Panc1 (cell line): Measurements from ENCODE around the gene EIF2B2. TPM values are rescaled to one million over a fixed set of nuclear protein-coding genes. Genes with fewer than 3 reads are reported as not detected.

Experiments used
- ATAC-seq: fragments of 200-7000 bp; cut with Tn5 transposase; 2 replicates; pipeline ENCODE4 v1.9.1; 2020; ENCODE audit warnings: mild to moderate bottlenecking, moderate library complexity
- BruUV-seq: library from RNA; stranded (reverse); fragments of 400-500 nt; replicated peaks from 2 replicates; lab custom pipeline; 2021; lab: Mats Ljungman, UMichigan
- CTCF ChIA-PET: fragments of 300-600 bp; sonication (Branson Sonifier 250); formaldehyde crosslinking; loops from one replicate; lab custom pipeline; 2022; ENCODE audit warnings: antibody characterized with exemption; lab: Charles Lee
- POLR2A ChIA-PET: fragments of 300-600 bp; sonication (Branson Sonifier 250); formaldehyde crosslinking; loops from one replicate; lab custom pipeline; 2022; ENCODE audit warnings: antibody characterized with exemption; lab: Charles Lee
- DNase-seq: peaks from one replicate; pipeline ENCODE4 v3.0.0-alpha.2; 2010; ENCODE audit warnings: low read depth, low spot score
- H3K27ac ChIP-seq: 2 replicates; pipeline ENCODE4 v1.5.1; 2011; ENCODE audit warnings: mild to moderate bottlenecking, low read length, inconsistent platforms
- H3K27me3 ChIP-seq: fragments of 200-500 bp; sonication (Bioruptor generic); 2 replicates; pipeline ENCODE4 v1.6.0; 2014; ENCODE audit warnings: low read length, inconsistent platforms; ENCODE audit not compliant: control insufficient read depth, insufficient read depth
- H3K36me3 ChIP-seq: fragments of 200-500 bp; sonication (Bioruptor generic); 2 replicates; pipeline ENCODE4 v1.5.1; 2014; ENCODE audit warnings: inconsistent platforms, mild to moderate bottlenecking, low read length, moderate library complexity; ENCODE audit not compliant: control insufficient read depth, insufficient read depth
- H3K4me1 ChIP-seq: 2 replicates; pipeline ENCODE4 v1.5.1; 2011; ENCODE audit warnings: inconsistent platforms, mild to moderate bottlenecking, low read length, moderate library complexity; ENCODE audit not compliant: control insufficient read depth, insufficient read depth
- H3K4me3 ChIP-seq, 2 experiments: 2 replicates each; pipeline ENCODE4 v1.5.1; 2011 to 2012; ENCODE audit warnings: low read depth in 2 of 2, low read length in 2 of 2, mild to moderate bottlenecking in 2 of 2, inconsistent platforms in 1 of 2, moderate library complexity in 1 of 2
- H3K9me3 ChIP-seq: fragments of 200-500 bp; sonication (Bioruptor generic); 2 replicates; pipeline ENCODE4 v1.5.1; 2014; ENCODE audit warnings: low read depth, mild to moderate bottlenecking, inconsistent platforms, low read length, moderate library complexity; ENCODE audit not compliant: control insufficient read depth, insufficient read depth
- POLR2AphosphoS5 ChIP-seq: IDR thresholded peaks from 2 replicates; pipeline ENCODE4 v1.6.1; 2012; ENCODE audit warnings: mild to moderate bottlenecking, low read depth, low read length, moderate library complexity
- SIN3A ChIP-seq: IDR thresholded peaks from 2 replicates; pipeline ENCODE4 v1.6.1; 2012; ENCODE audit warnings: low read depth, mild to moderate bottlenecking, low read length, moderate library complexity, borderline replicate concordance; ENCODE audit not compliant: insufficient read depth
- TCF7L2 ChIP-seq: IDR thresholded peaks from 2 replicates; pipeline ENCODE4 v1.6.1; 2011; ENCODE audit warnings: mild to moderate bottlenecking, low read depth, low read length, inconsistent platforms
- in situ Hi-C: cut with HindIII; loops from 2 replicates; pipeline ENCODE4 v1.10.0; 2016; ENCODE audit warnings: low sequenced_read_pairs, low pct_unique_long_range_greater_than_20kb
- intact Hi-C: fragments of 100-400 bp; cut with micrococcal nuclease; formaldehyde crosslinking; loops from one replicate; pipeline ENCODE4 v1.10.0; 2022; ENCODE audit not compliant: unreplicated experiment
- total RNA-seq: library from RNA; stranded (reverse); gene quantifications from one replicate; pipeline ENCODE4 v1.2.1, GENCODE V29; 2021; ENCODE audit not compliant: unreplicated experiment
- TF ChIP-seq, protein P1 (sequence below), 2 experiments: IDR thresholded peaks; 2 replicates each; pipeline ENCODE4 v1.6.1; 2011 to 2012; ENCODE audit warnings: low read depth in 2 of 2, control low read depth in 1 of 2, low read length in 1 of 2, mild to moderate bottlenecking in 1 of 2, moderate library complexity in 1 of 2; ENCODE audit not compliant: insufficient read depth in 1 of 2
- TF ChIP-seq, protein P2 (sequence below): fragments of 450-650 bp; IDR thresholded peaks from 2 replicates; pipeline ENCODE4 v1.5.1; 2017; ENCODE audit warnings: mild to moderate bottlenecking

Gene EIF2B2
- total RNA-seq, 1 experiment from 2014 or later = 37.5 TPM

DNA sequence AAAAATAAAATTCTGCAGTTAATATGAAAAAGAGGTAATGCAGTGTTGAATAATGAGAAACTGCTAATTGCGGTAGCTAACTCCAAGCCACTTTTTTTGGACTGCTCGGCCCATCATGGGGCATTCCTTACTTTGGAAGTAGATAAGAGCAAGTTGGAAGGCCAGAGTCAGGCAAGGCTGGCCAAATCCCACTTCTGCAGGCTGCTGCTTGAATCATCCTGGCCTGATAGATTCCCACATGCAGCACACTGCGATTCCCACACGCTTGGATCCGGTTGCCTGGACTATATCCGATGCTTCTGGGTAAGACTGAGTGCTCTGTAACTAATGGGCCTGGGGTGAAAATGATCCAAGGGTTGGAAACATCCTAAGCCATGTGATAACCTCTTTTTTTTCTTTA lies 10.6 kb downstream of the EIF2B2 start:
- no peaks in the 10 kb centered on the region for H3K27me3 ChIP-seq
- H3K36me3 ChIP-seq = peaks cover 16% of the 10 kb centered on the region
- intact Hi-C loops = no loop called here
- H3K4me3 ChIP-seq = no peak overlapping the region
- TF ChIP-seq SIN3A (no peak), POLR2AphosphoS5 (no peak), TCF7L2 (no peak)
- TF ChIP-seq, protein P1, sequence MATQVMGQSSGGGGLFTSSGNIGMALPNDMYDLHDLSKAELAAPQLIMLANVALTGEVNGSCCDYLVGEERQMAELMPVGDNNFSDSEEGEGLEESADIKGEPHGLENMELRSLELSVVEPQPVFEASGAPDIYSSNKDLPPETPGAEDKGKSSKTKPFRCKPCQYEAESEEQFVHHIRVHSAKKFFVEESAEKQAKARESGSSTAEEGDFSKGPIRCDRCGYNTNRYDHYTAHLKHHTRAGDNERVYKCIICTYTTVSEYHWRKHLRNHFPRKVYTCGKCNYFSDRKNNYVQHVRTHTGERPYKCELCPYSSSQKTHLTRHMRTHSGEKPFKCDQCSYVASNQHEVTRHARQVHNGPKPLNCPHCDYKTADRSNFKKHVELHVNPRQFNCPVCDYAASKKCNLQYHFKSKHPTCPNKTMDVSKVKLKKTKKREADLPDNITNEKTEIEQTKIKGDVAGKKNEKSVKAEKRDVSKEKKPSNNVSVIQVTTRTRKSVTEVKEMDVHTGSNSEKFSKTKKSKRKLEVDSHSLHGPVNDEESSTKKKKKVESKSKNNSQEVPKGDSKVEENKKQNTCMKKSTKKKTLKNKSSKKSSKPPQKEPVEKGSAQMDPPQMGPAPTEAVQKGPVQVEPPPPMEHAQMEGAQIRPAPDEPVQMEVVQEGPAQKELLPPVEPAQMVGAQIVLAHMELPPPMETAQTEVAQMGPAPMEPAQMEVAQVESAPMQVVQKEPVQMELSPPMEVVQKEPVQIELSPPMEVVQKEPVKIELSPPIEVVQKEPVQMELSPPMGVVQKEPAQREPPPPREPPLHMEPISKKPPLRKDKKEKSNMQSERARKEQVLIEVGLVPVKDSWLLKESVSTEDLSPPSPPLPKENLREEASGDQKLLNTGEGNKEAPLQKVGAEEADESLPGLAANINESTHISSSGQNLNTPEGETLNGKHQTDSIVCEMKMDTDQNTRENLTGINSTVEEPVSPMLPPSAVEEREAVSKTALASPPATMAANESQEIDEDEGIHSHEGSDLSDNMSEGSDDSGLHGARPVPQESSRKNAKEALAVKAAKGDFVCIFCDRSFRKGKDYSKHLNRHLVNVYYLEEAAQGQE (IDR thresholded peaks at IDR 0.05; ENCODE audit: insufficient read depth in 1 of 2, low read depth in 2 of 2, low read length in 1 of 2) = no peak
- TF ChIP-seq, protein P2, sequence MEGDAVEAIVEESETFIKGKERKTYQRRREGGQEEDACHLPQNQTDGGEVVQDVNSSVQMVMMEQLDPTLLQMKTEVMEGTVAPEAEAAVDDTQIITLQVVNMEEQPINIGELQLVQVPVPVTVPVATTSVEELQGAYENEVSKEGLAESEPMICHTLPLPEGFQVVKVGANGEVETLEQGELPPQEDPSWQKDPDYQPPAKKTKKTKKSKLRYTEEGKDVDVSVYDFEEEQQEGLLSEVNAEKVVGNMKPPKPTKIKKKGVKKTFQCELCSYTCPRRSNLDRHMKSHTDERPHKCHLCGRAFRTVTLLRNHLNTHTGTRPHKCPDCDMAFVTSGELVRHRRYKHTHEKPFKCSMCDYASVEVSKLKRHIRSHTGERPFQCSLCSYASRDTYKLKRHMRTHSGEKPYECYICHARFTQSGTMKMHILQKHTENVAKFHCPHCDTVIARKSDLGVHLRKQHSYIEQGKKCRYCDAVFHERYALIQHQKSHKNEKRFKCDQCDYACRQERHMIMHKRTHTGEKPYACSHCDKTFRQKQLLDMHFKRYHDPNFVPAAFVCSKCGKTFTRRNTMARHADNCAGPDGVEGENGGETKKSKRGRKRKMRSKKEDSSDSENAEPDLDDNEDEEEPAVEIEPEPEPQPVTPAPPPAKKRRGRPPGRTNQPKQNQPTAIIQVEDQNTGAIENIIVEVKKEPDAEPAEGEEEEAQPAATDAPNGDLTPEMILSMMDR = no peak
- ATAC-seq (no peak), DNase-seq (no peak)
- in situ Hi-C loops = no loop called here
- BruUV-seq = no TSS peak
- ChIA-PET POLR2A (no interaction called here), CTCF (no interaction called here)
- no peaks in the 10 kb centered on the region; the same call in 1 of the 2 replicates for H3K4me1 ChIP-seq
- H3K27ac ChIP-seq = no peak overlapping the region
- no peaks in the 10 kb centered on the region for H3K9me3 ChIP-seq

DNA sequence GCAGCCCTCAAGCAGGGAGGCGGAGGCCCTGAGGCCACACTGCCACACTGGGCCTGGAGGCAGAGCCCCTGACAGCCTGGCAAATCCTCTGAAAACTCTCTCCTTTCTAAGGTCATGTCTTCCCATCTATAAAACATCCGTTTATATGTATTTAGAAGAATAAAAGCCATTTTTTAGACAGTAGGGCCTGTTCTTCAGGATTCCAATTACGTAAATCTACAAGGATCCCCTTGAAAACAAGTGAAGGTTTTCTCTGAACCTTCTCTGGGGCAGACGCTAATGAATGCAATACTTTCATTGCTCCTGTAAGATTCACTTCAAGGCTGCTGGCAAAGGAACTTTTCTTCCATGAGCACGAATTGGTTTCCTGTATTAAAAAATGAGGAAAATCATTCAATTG lies 12.8 kb downstream of the EIF2B2 start:
- Histone ChIP-seq H3K27ac (no peak overlapping the region), H3K27me3 (no peaks in the 10 kb centered on the region), H3K9me3 (no peaks in the 10 kb centered on the region), H3K4me3 (no peak overlapping the region), H3K4me1 (no peaks in the 10 kb centered on the region; the same call in 1 of the 2 replicates), H3K36me3 (peaks cover 20% of the 10 kb centered on the region)
- ChIA-PET POLR2A (no interaction called here), CTCF (no interaction called here)
- DNase-seq (no peak), ATAC-seq (no peak)
- TSS peak; percentile 19 for BruUV-seq
- intact Hi-C loops = no loop called here
- in situ Hi-C loops = no loop called here
- TF ChIP-seq TCF7L2 (no peak), SIN3A (no peak), POLR2AphosphoS5 (no peak)
- TF ChIP-seq, protein P2 = no peak
- TF ChIP-seq, protein P1 (IDR thresholded peaks at IDR 0.05; ENCODE audit: insufficient read depth in 1 of 2, low read depth in 2 of 2, low read length in 1 of 2) = no peak
